GM19238 (cell line): ENCODE measurements around the gene NVL.
"Not testable (repeated sequence)": the region's sequence is repeated elsewhere in the genome, so short reads cannot be mapped to it uniquely, and the experiment has no call there.

Experiments
- DNase-seq: peaks from one replicate; pipeline ENCODE4 v3.0.0; 2011; ENCODE audit warnings: low spot score; ENCODE audit not compliant: insufficient read length

Gene NVL

DNA sequence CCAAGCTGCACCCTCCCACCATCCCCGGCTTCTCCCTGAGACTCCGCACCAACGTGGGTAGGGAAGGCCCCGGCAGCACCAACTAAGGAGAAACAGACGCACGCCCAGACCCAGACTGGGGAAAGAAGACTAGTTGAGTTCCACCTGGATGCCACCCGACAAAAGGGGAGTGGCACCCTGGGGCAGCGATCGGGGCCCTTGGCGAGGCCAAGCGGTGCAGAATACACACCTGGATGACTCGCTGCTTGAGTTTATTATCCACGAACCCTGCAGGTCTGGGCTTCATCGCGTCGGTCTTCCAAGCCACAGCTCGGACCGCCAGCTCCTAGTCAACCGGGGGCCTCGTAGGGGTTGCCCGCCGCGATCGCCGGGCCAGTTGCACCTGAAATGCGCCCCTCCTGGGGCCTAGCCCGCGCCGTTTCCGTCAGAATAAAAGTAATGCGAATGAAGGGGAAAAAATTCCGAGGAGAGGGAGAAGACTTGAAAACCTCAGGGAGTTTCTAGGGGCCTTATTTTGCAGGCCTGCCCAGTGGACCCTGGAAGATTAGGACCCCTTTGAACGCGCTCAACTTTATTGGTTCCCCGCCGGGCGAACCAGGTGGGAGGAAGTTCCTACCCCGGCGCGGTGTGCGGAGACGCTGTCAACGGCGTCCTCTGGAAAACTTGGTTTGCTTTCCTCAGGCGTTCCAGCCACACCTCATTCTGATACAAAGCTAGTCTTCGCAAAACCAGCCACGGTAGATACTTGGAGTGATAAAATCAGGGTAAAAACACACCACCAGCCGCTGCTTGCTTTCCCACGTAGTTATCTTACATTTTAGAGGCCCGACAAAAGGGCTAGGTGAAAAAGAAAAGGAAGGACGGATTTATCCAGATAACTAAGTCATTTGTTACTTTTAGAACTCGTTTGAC is at the start of gene NVL:
TSS of gene NVL (minus strand) at position 331 of the 912 bp plus-strand sequence. CDS start at position 286, 45 bp downstream.
- DNase-seq, result peak; percentile 79

- DNase-seq, result no peak
Observed at GRCh38 chr1:224378855-224379631, 49.1 kb upstream of the NVL start.

- DNase-seq, result no peak
Observed at GRCh38 chr1:224377676-224378006, 47.7 kb upstream of the NVL start.

GRCh38 chr1:224375059-224375458 is 45.1 kb upstream of the NVL start:
- no peak for DNase-seq

DNA sequence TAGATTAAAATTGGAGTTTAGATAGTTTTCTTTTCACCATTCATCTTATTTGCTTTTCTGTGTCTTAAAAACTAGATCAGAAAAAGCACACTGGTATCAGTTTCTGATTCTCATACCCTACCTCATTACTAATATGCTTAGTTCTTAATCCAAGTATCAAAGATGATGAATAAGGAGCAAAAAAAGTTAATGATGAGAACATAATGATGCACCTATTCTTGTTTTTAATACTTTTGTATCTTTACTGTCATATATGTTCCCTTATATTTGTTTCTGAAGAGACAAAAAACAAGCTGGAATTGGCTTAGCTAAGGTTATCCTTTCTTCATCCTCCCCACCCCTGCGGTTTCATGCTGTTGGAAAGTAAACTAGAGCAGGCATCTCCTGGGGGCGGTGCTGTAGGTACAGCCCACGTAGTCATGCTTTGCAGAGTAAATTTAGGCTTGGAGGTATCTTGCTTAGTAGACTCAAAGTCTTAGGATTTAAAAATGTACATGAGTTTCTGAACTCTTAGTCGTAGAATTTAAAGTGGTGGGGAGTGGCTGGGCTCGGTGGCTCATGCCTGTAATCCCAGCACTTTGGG is 43.1 kb upstream of the NVL start:
- no peak for DNase-seq

GRCh38 chr1:224368409-224368808 is 38.4 kb upstream of the NVL start:
- no peak for DNase-seq

GRCh38 chr1:224359207-224359606 is 29.2 kb upstream of the NVL start:
- no peak for DNase-seq

- no peak for DNase-seq
Observed at GRCh38 chr1:224358237-224358636, 28.3 kb upstream of the NVL start.

- DNase-seq, result no peak
Observed at GRCh38 chr1:224357626-224358124, 27.7 kb upstream of the NVL start.

DNA sequence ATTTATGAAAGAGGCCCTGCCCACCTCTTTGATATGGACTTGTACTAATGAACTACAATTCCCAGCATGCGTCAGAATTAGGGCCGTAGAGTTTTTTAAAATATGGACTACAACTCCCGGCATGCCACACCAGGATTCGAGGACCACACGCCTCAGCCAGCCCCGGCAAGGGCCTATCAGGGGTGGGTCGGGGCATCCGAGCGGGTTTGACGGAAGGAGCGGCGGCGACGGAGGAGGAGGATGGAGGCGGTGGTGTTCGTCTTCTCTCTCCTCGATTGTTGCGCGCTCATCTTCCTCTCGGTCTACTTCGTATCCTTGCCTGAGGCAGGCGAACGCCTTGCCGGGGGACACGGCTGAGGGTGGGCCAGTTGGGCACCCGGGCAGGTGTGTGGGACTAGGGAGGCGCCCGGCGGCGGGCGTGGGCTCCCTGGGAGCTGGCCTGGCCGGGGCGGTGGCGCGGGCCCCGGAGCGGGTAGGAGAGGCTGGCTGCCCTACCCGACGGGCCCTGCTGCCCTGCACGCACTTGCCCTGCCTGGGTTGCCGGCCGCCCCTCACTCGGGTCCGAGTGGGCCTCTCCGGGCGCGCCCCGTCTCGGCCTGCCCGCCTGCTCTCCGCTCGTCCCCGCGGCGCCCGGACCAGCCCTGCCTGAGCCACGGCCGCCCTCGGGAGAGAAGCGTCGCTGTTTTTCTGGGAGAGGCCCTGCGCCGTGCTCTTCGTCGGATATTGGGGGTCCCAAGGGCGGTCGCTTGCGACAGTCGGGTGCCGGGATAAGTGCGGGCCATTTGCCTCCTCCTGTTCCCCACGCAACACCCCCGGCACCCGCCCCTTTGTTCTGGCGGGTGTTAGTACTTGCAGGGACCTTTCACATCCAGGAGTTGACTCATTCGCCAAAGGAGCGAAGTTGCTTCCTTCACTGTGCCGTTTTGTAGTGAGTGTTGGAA is 27.0 kb upstream of the NVL start, which contains the start of gene CNIH4:
TSS of gene CNIH4 (plus strand) at position 195 of the 941 bp plus-strand sequence. CDS start at position 241, 46 bp downstream.
- peak; percentile 97 for DNase-seq

DNA sequence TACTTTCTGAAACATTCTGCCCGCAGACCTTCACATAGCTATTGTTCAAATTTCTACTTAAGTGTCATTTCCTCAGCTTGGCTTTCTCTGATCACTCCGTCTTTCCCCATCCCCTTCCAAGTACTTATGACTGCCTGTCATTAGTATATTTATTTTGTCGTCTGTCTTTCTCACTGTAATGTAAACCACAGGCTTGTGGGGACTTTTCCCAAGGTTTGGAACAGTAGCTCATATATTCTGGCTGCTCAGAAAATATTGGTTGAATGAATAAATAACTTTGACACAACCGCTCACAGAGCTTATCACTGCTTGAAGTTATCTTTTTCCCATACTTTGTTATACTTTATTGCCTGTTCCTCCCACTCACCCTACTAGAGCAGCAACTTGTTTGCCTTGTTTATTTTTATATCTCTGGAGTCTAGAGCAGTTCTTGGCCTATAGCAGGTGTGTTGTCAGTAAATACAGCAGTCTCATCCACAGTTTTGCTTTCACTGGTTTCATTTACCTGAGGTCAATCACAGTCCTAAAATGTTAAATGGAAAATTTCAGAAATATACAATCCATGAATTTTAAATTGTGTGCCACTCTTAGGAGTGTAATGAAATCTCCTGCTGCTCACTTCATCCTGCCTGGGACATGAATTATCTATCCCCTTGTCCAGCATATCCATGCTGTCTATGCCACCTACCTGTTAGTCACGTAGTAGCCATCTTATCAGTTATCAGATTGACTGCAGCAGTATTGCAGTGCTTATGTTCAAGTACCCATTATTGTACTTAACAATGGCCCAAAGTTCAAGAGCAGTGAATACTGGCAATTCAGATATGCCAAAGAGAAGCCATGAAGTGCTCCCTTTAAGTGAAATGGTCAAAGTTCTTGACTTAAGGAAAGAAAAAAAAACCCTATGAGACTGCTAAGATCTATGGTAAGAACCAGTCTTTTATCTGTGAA is 24.3 kb upstream of the NVL start:
- no peak for DNase-seq

DNA sequence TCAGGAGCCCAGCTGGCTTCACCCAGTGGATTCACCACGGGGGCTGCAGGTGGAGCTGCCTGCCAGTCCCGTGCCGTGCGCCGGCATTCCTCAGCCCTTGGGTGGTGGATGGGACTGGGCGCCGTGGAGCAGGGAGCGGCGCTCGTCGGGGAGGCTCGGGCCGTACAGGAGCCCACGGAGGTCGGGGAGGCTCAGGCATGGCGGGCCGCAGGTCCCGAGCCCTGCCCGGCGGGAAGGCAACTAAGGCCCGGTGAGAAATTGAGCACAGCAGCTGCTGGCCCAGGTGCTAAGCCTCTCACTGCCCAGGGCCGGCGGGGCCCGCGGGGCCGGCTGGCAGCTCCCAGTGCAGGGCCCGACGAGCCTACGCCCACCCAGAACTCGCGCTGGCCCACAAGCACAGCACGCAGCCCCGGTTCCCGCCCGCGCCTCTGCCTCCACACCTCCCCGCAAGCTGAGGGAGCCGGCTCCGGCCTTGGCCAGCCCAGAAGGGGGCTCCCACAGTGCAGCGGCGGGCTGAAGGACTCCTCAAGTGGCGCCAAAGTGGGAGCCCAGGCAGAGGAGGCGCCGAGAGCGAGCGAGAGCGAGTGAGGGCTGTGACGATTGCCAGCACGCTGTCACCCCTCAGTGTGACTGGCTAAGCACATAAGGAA is 22.6 kb upstream of the NVL start:
- DNase-seq, result not testable (repeated sequence)

DNA sequence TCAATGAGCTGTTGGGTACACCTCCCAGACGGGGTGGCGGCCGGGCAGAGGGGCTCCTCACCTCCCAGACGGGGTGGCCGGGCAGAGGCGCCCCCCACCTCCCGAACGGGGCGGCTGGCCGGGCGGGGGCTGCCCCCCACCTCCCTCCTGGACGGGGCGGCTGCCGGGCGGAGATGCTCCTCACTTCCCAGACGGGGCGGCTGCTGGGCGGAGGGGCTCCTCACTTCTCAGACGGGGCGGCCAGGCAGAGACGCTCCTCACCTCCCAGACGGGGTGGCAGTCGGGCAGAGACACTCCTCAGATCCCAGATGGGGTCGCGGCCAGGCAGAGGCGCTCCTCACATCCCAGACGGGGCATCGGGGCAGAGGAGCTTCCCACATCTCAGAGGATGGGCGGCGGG is 19.7 kb upstream of the NVL start:
- not testable (repeated sequence) for DNase-seq

DNA sequence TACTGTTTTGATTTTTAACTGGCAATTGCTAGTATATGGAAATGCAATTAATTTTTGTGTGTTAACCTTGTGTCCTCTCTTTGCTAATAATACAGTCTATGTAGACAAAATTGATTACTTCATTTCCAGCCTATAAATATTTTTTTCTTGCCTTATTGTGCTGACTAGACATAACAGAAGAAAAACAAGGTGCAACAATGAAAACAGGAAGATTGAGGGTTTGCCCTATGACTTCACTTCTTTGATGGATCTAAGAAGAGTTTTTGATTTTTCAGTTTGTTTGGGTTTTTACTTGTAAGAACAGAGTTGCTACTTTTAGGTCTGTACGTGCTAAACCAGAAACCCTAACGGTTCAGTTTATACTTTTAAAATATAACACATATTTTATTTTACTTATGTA is 18.2 kb upstream of the NVL start:
- no peak for DNase-seq

GRCh38 chr1:224343679-224344078 is 13.7 kb upstream of the NVL start:
- DNase-seq, result no peak

DNA sequence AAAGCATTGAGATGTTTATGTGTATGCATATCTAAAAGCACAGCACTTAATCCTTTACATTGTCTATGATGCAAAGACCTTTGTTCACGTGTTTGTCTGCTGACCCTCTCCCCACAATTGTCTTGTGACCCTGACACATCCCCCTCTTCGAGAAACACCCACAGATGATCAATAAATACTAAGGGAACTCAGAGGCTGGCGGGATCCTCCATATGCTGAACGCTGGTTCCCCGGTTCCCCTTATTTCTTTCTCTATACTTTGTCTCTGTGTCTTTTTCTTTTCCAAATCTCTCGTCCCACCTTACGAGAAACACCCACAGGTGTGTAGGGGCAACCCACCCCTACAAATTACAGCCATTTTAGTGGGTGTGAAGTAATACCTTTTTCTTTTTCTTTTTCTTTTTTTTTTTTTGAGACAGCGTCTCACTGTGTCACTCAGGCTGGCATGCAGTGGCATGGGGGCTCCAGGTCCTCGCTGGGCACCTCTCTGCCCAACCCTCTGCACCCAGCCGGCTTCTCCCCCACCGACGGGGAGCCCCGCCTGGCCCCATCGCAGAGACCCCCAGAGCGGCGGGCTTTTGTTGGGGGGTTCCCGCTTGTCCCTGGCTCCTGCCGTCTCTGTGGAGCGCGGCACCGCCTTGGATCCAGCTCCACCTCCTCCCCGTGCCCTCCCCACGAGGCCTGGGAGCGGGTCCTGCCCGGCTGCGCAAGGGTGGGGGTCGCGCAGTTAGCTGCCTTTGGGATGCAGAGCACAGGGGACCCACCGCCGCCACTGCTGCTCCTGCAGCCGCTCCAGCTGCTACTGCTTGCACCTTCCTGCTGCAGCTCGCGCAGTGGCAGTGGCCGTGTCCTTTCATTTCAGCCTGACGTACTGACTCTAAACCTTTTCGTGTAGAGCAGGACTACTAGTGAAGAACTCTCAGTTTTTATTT is 10.7 kb upstream of the NVL start:
- not testable (repeated sequence) for DNase-seq

- no peak for DNase-seq
Observed at GRCh38 chr1:224339442-224340033, 9.6 kb upstream of the NVL start.
